G401 (cell line): ENCODE results near the gene HMGCLL1. TPM values are rescaled to one million over a fixed set of nuclear protein-coding genes. Genes with fewer than 3 reads are reported as not detected.

Source experiments
- DNase-seq: peaks from one replicate; pipeline ENCODE4 v3.0.0-alpha.2; 2015; ENCODE audit warnings: low spot score
- in situ Hi-C: cut with HindIII; loops from 2 replicates; pipeline ENCODE4 v1.10.0; 2016; ENCODE audit warnings: low sequenced_read_pairs, mixed read lengths
- total RNA-seq: library from RNA; depleted of rRNA; stranded (reverse); fragments of >200 nt; shearing (Covaris generic); gene quantifications from 2 replicates; pipeline ENCODE4 v1.2.3, GENCODE V29; 2014; rRNA removed

HMGCLL1 gene
- total RNA-seq = not detected in 2 replicates

GRCh38 chr6:55578537-55579363 is at the start of gene HMGCLL1:
TSS of gene HMGCLL1 (minus strand) at chr6:55579192. CDS start at chr6:55579055, 137 bp downstream.
- peak; percentile 88 for DNase-seq
- in situ Hi-C loops = no loop called here

DNA sequence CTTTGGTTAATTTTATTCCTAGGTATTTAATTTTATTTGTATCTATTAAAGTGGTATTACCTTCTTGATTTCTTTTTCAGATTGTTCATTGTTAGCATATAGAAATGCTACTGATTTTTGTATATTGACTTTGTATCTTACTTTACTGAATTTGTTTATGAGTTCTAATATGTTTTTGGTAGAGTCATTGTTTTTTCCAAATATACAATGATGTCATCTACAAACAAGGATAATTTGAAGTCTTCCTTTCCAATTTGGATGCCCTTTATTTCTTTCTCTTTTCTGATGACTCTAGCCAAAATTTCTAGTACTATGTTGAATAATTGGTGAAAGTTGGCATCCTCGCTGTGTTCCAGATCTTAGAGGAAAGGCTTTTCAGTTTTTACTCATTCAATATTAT is 43.0 kb upstream of the HMGCLL1 start:
- no peak for DNase-seq
- in situ Hi-C loops = no loop called here

- in situ Hi-C loops = no loop called here
- no peak for DNase-seq
Observed at GRCh38 chr6:55621244-55621643, 42.3 kb upstream of the HMGCLL1 start.

- DNase-seq = peak; percentile 11
- in situ Hi-C loops = no loop called here
Observed at GRCh38 chr6:55617272-55617671, 38.3 kb upstream of the HMGCLL1 start.

DNA sequence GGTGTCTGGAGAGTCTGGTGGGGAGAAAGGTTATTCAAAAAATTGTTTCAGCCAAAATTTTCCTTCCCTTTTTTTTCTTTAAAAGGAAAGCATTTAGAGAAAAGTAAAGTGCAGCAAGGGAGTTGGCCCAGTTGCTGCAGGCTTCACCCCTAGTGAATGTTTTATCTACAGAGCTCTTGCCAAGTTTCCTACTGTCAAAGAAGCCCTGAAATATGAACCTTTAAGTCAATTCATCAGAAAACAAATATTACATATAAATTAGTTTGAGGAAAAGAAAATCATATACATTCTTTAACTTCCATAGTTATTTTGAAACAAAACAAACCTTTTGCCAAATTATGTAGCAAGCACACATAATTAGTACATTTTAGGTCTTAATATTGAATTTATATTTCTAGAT is 25.0 kb upstream of the HMGCLL1 start:
- DNase-seq = no peak
- in situ Hi-C loops = no loop called here

GRCh38 chr6:55601120-55601519 is 22.1 kb upstream of the HMGCLL1 start:
- in situ Hi-C loops = no loop called here
- no peak for DNase-seq

GRCh38 chr6:55594442-55594841 is 15.4 kb upstream of the HMGCLL1 start:
- in situ Hi-C loops = no loop called here
- DNase-seq = no peak

GRCh38 chr6:55584654-55585354 is 5.8 kb upstream of the HMGCLL1 start:
- in situ Hi-C loops = no loop called here

GRCh38 chr6:55576811-55577210 is 2.2 kb downstream of the HMGCLL1 start:
- no peak for DNase-seq
- in situ Hi-C loops = no loop called here

More at GRCh38 chr6:55584654-55585354, 5.8 kb upstream of the HMGCLL1 start:
- DNase-seq = no peak

DNA sequence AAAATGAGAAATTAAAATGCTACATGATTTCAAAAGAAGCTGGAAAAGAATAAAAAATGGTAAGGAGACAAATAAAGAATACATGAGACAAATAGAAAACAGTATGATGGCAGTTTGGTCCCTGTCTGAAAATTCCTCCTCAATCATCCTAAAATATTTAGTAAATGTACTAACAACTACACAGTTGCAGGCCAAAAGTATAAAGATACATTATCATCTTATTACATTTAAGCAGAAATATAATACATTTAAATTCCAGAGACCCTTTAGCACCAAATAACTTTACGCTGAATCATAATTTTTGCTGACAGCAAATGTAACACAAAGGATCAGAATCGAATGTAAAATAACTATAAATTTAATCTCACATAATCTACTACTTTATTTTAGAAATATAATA is 4.4 kb downstream of the HMGCLL1 start:
- in situ Hi-C loops = no loop called here
- no peak for DNase-seq

DNA sequence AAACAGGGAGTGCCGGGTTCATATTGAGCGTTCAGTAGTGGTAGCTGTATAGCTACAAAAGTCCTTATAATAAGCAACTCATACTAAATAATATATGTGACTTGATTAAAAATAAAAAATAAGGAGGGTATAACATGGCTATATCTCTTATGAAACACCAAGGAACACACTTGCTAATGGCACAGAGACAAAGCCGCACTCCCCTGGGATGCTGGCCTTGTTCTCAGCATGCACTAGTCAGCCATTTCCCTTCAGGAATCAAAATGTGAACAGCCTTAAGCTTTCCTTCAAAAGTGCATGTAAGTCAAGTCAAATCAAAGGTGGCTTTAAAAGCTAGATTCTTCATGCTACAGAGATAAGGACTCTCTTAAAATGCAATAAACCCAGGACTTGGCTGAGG is 9.4 kb downstream of the HMGCLL1 start:
- in situ Hi-C loops = no loop called here

DNA sequence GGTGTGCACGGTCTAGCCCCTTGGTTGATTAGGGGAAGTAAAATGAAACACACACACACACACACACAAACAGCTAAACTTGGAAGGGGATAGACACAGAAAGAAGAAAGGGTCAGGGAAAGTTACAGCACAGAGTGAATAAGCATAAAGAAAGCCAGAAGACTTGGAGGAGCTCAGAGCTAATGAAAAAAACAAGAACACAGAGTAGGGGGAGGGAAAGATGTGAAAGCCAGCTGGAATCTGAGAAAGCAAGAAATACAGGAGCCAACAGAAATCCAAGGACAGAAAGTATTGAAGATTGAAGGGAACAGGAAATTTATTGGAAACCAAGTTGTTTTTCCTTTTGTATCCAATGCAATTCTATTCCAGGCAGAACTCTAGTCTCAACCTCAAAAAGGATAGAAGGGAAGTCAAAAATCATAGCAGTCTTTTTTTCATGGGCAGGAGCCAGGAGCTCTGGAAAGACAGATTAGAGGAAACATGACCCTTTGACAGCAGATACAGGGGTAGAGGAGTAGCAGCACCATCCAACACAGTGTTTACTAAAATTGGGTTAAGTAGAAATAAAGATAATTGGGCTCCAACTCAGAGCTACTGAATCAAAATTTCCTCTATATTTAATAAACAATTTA is 10.1 kb downstream of the HMGCLL1 start:
- in situ Hi-C loops = no loop called here
- DNase-seq = peak; percentile 25

More for the DNA sequence above, 9.4 kb downstream of the HMGCLL1 start:
- no peak for DNase-seq

- no peak for DNase-seq
- in situ Hi-C loops = no loop called here
Observed at GRCh38 chr6:55567558-55567957, 11.4 kb downstream of the HMGCLL1 start.

DNA sequence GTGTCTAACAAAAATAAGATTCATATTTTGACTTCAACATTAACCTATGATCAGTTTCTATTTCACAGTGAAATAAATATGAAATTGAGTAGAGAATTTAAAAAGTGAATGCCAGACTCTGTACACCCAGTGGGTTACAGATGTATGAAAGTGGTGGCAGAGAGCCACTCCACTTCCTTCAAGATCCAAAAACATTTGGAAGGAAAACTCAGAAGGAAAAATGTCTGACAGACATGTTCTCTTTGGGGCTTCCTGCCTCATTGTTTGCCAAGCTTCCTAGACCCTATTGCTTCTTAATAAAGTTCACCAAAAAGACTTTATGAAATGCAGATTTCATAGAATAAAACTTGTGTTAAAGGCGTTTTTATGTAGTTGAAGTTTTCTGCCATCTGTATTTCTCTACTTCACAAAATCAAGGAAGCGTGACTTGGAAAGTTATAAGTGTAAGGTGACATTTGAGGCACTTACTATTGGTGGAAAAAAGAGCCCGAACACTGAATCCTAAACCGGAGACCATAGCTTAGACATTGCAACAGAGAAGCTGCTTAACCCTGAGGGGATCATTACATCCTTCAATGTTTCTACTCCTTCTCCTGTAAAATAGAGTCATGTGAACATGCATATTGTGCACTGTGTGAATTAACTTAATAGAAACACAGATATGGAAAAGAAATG is 12.8 kb downstream of the HMGCLL1 start:
- in situ Hi-C loops = no loop called here
- no peak for DNase-seq

DNA sequence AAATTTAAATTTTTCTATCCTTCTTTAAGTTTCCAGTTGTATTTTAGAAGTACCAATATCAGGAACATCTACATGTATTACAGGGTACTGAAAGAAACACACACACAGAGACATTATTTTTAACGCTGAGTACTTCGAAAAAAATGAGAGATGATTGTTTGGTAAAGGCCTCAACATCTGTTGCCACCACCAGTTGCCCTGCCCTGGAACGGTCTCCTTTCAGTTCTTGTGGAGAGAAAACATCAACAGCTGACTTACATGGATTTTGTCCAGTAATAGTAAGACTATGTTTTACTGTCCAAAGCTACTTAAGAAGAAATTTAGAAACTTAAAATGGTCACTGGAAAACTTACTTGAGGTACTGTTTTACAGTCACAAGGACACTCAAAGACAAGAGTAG is 16.7 kb downstream of the HMGCLL1 start:
- DNase-seq = no peak
- in situ Hi-C loops = no loop called here

DNA sequence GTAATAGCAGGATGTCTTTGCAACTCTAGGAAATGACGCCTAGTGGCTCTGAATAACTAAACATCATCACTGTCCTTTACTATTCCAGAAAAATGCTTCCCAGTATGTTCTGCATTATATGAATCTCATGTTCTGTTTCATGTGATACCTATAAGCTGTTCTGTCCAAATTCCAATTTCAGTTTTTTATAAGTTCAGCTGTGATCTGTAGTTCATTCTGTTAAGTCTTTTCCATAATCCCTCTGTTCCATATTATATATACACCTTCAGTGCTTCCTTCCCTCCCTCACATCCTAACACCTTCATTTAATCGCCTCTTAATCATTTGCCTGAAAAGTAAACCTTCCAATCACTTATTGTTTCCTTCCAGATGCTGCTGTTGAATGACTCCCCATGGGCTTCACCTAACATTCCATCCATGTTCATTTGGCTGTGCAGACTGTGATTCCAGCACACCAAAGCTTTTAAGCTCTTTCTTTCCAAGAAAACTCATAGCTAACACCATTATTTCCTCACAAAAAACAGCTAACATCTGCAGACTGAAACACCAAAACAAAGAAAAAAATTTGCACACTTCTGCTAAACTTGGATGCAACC is 18.6 kb downstream of the HMGCLL1 start:
- in situ Hi-C loops = no loop called here
- DNase-seq = no peak

- in situ Hi-C loops = no loop called here
- DNase-seq = no peak
Observed at GRCh38 chr6:55557146-55557545, 21.8 kb downstream of the HMGCLL1 start.

DNA sequence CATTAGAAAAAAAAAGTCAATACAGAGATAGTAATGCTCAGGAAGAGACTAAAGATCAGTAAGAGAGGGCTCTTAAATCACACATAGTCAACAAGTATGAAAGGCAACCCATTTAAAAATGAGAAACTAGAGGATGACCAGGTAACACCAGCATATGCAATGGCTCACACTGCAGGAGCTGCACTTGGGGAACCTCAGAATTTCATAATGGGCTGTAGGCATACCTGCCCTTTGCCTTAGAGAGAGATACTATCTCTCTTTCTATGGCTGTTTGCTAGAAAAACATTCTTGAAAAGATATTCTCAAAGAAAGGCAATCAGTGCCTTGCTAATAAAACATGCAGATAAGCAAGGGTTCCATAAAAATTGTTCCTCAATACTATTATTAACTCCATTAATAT is 33.2 kb downstream of the HMGCLL1 start:
- in situ Hi-C loops = no loop called here

DNA sequence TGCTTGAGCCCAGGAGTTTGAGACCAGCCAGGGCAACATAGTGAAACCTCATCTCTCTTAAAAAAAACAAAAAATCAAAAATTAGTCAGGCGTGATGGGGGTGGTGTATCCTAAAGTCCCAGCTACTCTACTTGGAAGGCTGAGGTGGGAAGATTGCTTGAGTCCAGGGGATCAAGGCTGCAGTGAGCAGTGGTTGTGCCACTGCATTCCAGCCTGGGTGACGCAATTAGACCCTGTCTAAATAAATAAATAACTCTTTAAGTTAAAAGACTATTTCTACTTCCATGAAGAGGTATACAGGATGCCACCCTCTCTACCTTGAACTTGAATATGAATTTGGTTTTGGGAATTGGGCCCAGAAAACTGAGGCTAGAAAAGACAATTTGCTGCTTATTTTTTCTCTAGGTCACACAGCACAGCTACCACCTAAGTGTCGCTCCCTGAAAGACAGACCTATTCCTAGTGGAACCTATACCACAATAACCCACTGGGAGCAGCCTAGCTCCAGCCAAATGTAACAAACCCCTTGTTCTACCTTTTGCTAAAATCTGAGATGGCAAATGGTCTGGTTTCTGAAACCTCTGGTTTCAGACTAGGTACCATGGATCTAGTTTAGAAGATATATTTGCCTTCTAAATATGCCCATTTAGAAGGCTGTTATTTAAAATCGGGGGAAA is 35.2 kb downstream of the HMGCLL1 start:
- DNase-seq = no peak

More for the DNA sequence above, 33.2 kb downstream of the HMGCLL1 start:
- no peak for DNase-seq

More for the DNA sequence above, 35.2 kb downstream of the HMGCLL1 start:
- in situ Hi-C loops = no loop called here
